ENCODE results near the gene NUDT22. TPM values are rescaled to one million over a fixed set of nuclear protein-coding genes. Genes with fewer than 3 reads are reported as not detected.

Gene NUDT22
- total and polyA plus RNA-seq, 2 donors (not counting 1 experiment from before 2014, with no cell fraction given) = 104 to 139 TPM

DNA sequence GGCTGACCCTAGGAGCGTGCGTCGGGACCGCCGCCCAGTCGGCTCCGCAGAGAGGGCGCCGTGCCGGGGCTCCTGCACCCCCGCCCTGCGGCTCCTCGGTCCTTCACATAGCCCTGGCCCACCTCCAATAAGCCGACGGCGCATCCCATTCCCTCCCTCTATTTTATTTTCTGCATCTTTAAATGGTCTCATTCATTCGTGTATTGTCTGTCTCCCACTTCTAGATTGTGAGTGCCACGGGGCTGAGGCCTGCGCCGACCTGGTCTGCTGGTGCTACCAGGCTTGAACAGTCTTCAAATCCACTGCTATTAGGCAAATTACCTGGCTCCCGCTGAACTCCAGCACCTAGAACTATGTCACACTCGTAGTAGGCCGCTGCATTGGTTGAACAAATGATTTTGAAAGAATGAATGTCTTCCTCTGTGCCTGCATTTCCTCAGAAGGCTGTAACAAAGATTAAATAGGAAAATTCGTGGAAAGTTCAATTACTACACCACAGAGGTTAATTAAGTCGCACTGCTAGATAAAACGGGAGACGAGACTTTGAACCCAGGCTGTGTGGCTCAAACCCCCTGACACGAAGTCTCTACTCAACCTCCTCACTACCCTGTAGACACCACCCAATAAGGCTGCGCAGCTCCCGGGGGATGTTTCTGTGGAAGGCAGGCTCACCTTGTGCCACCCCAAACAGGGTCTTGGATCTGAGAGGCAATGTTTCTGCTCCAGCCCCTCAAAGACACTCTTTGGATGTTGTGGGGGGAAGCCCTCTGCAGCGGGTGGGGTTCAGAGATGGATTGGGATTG is 21.9 kb downstream of the NUDT22 start:
- H3K4me3 Mint-ChIP-seq = peak overlapping the region; percentile 89
- peak overlapping the region; percentile 70 for H3K27ac Mint-ChIP-seq
- H2AFZ ChIP-seq (ENCODE audit: insufficient read depth, low read depth, low read length, poor library complexity, severe bottlenecking) = peak overlapping the region; percentile 83
- peaks cover 38% of the 10 kb centered on the region for H3K4me1 Mint-ChIP-seq
- peak overlapping the region in 4 of 5 experiments; percentile 78 to 99 (median 90) for H3K4me3 ChIP-seq (ENCODE audit: control extremely low read depth in 1 of 5, extremely low read depth in 1 of 5, insufficient read depth in 1 of 5, low read depth in 2 of 5, low read length in 4 of 5)
- H3K36me3 ChIP-seq (replicated peaks in 1 of 2; ENCODE audit: control extremely low read depth in 1 of 2, control insufficient read depth in 1 of 2, extremely low read depth in 1 of 2, insufficient read depth in 2 of 2, low read length in 1 of 2) = peaks cover 0 to 8% of the 10 kb centered on the region in 2 experiments
- H3K27me3 ChIP-seq (replicated peaks in 1 of 4; ENCODE audit: control extremely low read depth in 1 of 4, control insufficient read depth in 3 of 4, insufficient read depth in 4 of 4, low read length in 3 of 4) = no peaks in the 10 kb centered on the region
- H3K27ac ChIP-seq (ENCODE audit: low read length in 2 of 2) = no peak overlapping the region
- peaks cover 4% of the 10 kb centered on the region for H3K79me2 ChIP-seq (ENCODE audit: control insufficient read depth, insufficient read depth, low read length)
- H3K9me3 ChIP-seq (ENCODE audit: control extremely low read depth in 1 of 3, control insufficient read depth in 2 of 3, insufficient read depth in 1 of 3, low read length in 2 of 3) = no peaks in the 10 kb centered on the region
- 54% methylated on average over 23 of the region's 31 CpGs for WGBS (ENCODE audit: insufficient coverage)
- no peaks in the 10 kb centered on the region for H3K9me3 Mint-ChIP-seq (ENCODE audit: insufficient read depth)
- peak overlapping the region; percentile 80 for H3K9ac ChIP-seq (ENCODE audit: low read length)
- H3K4me2 ChIP-seq (replicated peaks; ENCODE audit: low read depth, low read length, poor library complexity, severe bottlenecking) = peak overlapping the region; percentile 99
- ChIA-PET CTCF (interaction anchor here (2.4 to 10.4 kb wide), 3 partner anchors 21 to 53 kb away, joined by 7 to 141 read pairs (median 51); partner anchors contain the start of gene FERMT3), POLR2A (interaction anchor here (2.0 to 4.0 kb wide), 3 partner anchors 22 to 43 kb away, joined by 7 to 37 read pairs (median 11); partner anchors contain the start of genes BAD and FERMT3)
- DNase-seq = no peak
- ATAC-seq (ENCODE audit: low read depth) = no peak
- no peaks in the 10 kb centered on the region for H3K27me3 Mint-ChIP-seq
- H3K4me1 ChIP-seq (ENCODE audit: control insufficient read depth in 2 of 2, insufficient read depth in 2 of 2, low read length in 2 of 2) = peaks cover 27 to 54% of the 10 kb centered on the region in 2 donors
- H4K20me1 ChIP-seq (ENCODE audit: control insufficient read depth, insufficient read depth, low read length, poor library complexity, severe bottlenecking) = no peaks in the 10 kb centered on the region
- TF ChIP-seq, protein P1, sequence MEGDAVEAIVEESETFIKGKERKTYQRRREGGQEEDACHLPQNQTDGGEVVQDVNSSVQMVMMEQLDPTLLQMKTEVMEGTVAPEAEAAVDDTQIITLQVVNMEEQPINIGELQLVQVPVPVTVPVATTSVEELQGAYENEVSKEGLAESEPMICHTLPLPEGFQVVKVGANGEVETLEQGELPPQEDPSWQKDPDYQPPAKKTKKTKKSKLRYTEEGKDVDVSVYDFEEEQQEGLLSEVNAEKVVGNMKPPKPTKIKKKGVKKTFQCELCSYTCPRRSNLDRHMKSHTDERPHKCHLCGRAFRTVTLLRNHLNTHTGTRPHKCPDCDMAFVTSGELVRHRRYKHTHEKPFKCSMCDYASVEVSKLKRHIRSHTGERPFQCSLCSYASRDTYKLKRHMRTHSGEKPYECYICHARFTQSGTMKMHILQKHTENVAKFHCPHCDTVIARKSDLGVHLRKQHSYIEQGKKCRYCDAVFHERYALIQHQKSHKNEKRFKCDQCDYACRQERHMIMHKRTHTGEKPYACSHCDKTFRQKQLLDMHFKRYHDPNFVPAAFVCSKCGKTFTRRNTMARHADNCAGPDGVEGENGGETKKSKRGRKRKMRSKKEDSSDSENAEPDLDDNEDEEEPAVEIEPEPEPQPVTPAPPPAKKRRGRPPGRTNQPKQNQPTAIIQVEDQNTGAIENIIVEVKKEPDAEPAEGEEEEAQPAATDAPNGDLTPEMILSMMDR (IDR thresholded peaks at IDR 0.05) = no peak
- no peak for TF ChIP-seq EZH2 (IDR thresholded peaks at IDR 0.05; ENCODE audit: borderline replicate concordance, insufficient read depth, low read depth, low read length, poor library complexity, severe bottlenecking)
- intact Hi-C loops (cut with micrococcal nuclease) = loop anchor here (1.0 kb wide), 1 partner anchor 21 kb away; no protein-coding TSS in a partner anchor

DNA sequence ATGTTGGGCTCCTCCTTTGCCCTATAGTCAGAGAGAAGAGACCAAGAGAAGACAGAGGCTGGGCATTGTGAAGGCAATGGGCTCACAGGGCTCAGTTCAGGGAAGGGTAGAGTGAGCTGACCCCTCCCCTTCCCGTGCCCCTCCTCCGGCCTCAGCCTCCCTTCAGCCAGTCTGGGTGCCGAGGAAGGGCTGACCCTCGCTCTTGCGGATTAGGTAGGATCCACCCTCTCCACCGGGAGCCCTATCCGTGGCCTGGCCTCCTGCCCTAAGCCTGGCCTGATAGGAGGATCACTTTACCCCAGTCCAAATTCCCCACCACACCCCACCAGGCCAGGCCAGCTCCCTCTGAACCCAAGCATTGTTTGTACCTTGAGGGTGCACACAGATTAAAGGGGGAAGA is 22.5 kb downstream of the NUDT22 start:
- peak overlapping the region; percentile 32 for H3K27ac Mint-ChIP-seq
- H3K4me3 Mint-ChIP-seq = peak overlapping the region; percentile 79
- Histone ChIP-seq H3K27me3 (replicated peaks in 1 of 4; ENCODE audit: control extremely low read depth in 1 of 4, control insufficient read depth in 3 of 4, insufficient read depth in 4 of 4, low read length in 3 of 4) (no peaks in the 10 kb centered on the region), H3K4me3 (ENCODE audit: control extremely low read depth in 1 of 5, extremely low read depth in 1 of 5, insufficient read depth in 1 of 5, low read depth in 2 of 5, low read length in 4 of 5) (no peak overlapping the region), H3K4me1 (ENCODE audit: control insufficient read depth in 2 of 2, insufficient read depth in 2 of 2, low read length in 2 of 2) (peaks cover 27 to 51% of the 10 kb centered on the region in 2 donors), H2AFZ (ENCODE audit: insufficient read depth, low read depth, low read length, poor library complexity, severe bottlenecking) (no peak overlapping the region), H3K4me2 (replicated peaks; ENCODE audit: low read depth, low read length, poor library complexity, severe bottlenecking) (no peak overlapping the region), H3K79me2 (ENCODE audit: control insufficient read depth, insufficient read depth, low read length) (peaks cover 4% of the 10 kb centered on the region), H3K9me3 (ENCODE audit: control extremely low read depth in 1 of 3, control insufficient read depth in 2 of 3, insufficient read depth in 1 of 3, low read length in 2 of 3) (no peaks in the 10 kb centered on the region), H3K36me3 (replicated peaks in 1 of 2; ENCODE audit: control extremely low read depth in 1 of 2, control insufficient read depth in 1 of 2, extremely low read depth in 1 of 2, insufficient read depth in 2 of 2, low read length in 1 of 2) (peaks cover 0 to 4% of the 10 kb centered on the region in 2 experiments), H4K20me1 (ENCODE audit: control insufficient read depth, insufficient read depth, low read length, poor library complexity, severe bottlenecking) (no peaks in the 10 kb centered on the region), H3K27ac (ENCODE audit: low read length in 2 of 2) (no peak overlapping the region), H3K9ac (ENCODE audit: low read length) (no peak overlapping the region)
- peaks cover 36% of the 10 kb centered on the region for H3K4me1 Mint-ChIP-seq
- WGBS (ENCODE audit: insufficient coverage) = 100% methylated on average over 2 of the region's 7 CpGs
- POLR2A ChIA-PET = no interaction called here
- H3K9me3 Mint-ChIP-seq (ENCODE audit: insufficient read depth) = no peaks in the 10 kb centered on the region
- no peaks in the 10 kb centered on the region for H3K27me3 Mint-ChIP-seq
- CTCF ChIA-PET = interaction anchor here (1.2 to 10.4 kb wide), 5 partner anchors 11 to 53 kb away, joined by 3 to 141 read pairs (median 7); partner anchors contain the start of gene FERMT3
- intact Hi-C loops (cut with micrococcal nuclease) = no loop called here
- TF ChIP-seq EZH2 (IDR thresholded peaks at IDR 0.05; ENCODE audit: borderline replicate concordance, insufficient read depth, low read depth, low read length, poor library complexity, severe bottlenecking) = no peak
- TF ChIP-seq, protein P1 (IDR thresholded peaks at IDR 0.05) = no peak
- ATAC-seq (ENCODE audit: low read depth) (no peak), DNase-seq (no peak)
